B cell (primary cell): ENCODE data around the gene ITSN1. TPM values are rescaled to one million over a fixed set of nuclear protein-coding genes. Genes with fewer than 3 reads are reported as not detected.
A peak's percentile ranks its signal among the peaks of the same experiment; 100 is the strongest.

Experiments used
- ATAC-seq: fragments of 200-7000 bp; cut with Tn5 transposase; one replicate; pipeline ENCODE4 v1.10.0; 2021; ENCODE audit warnings: low read depth, mild to moderate bottlenecking, moderate number of reproducible peaks, moderate library complexity
- CTCF ChIA-PET: fragments of 350-600 bp; sonication (Branson Sonifier 250); formaldehyde crosslinking; loops from one replicate; lab custom pipeline; 2021; ENCODE audit warnings: antibody characterized with exemption, inconsistent platforms; lab: Charles Lee
- POLR2A ChIA-PET: fragments of 350-600 bp; sonication (Branson Sonifier 250); formaldehyde crosslinking; loops from one replicate; lab custom pipeline; 2021; ENCODE audit warnings: antibody characterized with exemption; lab: Charles Lee
- DNase-seq: peaks from one replicate; pipeline ENCODE4 v3.0.0; 2013
- H2AFZ ChIP-seq: 2 replicates; pipeline ENCODE4 v1.6.1; 2012; ENCODE audit warnings: mild to moderate bottlenecking, low read depth, low read length; ENCODE audit not compliant: insufficient read depth, poor library complexity, severe bottlenecking
- H3K27ac ChIP-seq, 2 donors: 1 replicate in 1 of 2; 2 replicates in 1 of 2; pipeline ENCODE4 v1.5.1; 2012 to 2013; ENCODE audit warnings: low read length in 2 of 2, mild to moderate bottlenecking in 2 of 2, moderate library complexity in 1 of 2
- H3K27me3 ChIP-seq, 4 experiments: fragments of 200-600 bp in 1 of 4; sonication (generic) in 1 of 4; replicated peaks in 1 of 4; 1 replicate in 2 of 4; 2 replicates in 2 of 4; pipeline versions ENCODE4 v1.6.1 to v1.7.0; 2013 to 2016; ENCODE audit warnings: low read length in 3 of 4, mild to moderate bottlenecking in 2 of 4, mixed read lengths in 1 of 4, moderate library complexity in 1 of 4; ENCODE audit not compliant: insufficient read depth in 4 of 4, control insufficient read depth in 3 of 4; ENCODE audit errors: control extremely low read depth in 1 of 4
- H3K36me3 ChIP-seq, 2 experiments: replicated peaks in 1 of 2; 1 replicate in 1 of 2; 2 replicates in 1 of 2; pipeline versions ENCODE4 v1.6.1 to v1.7.1; 2013; ENCODE audit warnings: low read length in 1 of 2; ENCODE audit not compliant: insufficient read depth in 2 of 2, control insufficient read depth in 1 of 2; ENCODE audit errors: control extremely low read depth in 1 of 2, extremely low read depth in 1 of 2
- H3K4me1 ChIP-seq, 2 donors: fragments of 200-600 bp in 1 of 2; sonication (generic) in 1 of 2; 1 replicate in 1 of 2; 2 replicates in 1 of 2; pipeline versions ENCODE4 v1.5.1 to v1.6.1; 2013 to 2017; ENCODE audit warnings: low read length in 2 of 2; ENCODE audit not compliant: control insufficient read depth in 2 of 2, insufficient read depth in 2 of 2
- H3K4me2 ChIP-seq: replicated peaks from 2 replicates; pipeline ENCODE3; 2012; ENCODE audit warnings: mild to moderate bottlenecking, low read depth, low read length; ENCODE audit not compliant: poor library complexity, severe bottlenecking
- H3K4me3 ChIP-seq, 5 experiments: fragments of 200-600 bp in 1 of 5; sonication (generic) in 1 of 5; 1 replicate in 3 of 5; 2 replicates in 2 of 5; pipeline versions ENCODE4 v1.5.1 to v1.7.0; 2011 to 2016; ENCODE audit warnings: low read length in 4 of 5, mild to moderate bottlenecking in 4 of 5, low read depth in 2 of 5, control low read depth in 1 of 5, moderate library complexity in 1 of 5; ENCODE audit not compliant: insufficient read depth in 1 of 5; ENCODE audit errors: control extremely low read depth in 1 of 5, extremely low read depth in 1 of 5
- H3K79me2 ChIP-seq: fragments of 200-600 bp; sonication (generic); one replicate; pipeline ENCODE4 v1.6.0; 2016; ENCODE audit warnings: low read length; ENCODE audit not compliant: control insufficient read depth, insufficient read depth
- H3K9ac ChIP-seq: fragments of 200-600 bp; sonication (generic); 2 replicates; pipeline ENCODE4 v1.6.1; 2017; ENCODE audit warnings: mild to moderate bottlenecking, low read length, moderate library complexity
- H3K9me3 ChIP-seq, 3 donors: one replicate each; pipeline versions ENCODE4 v1.6.1 to v1.7.1; 2013; ENCODE audit warnings: low read length in 2 of 3; ENCODE audit not compliant: control insufficient read depth in 2 of 3, insufficient read depth in 1 of 3; ENCODE audit errors: control extremely low read depth in 1 of 3
- H4K20me1 ChIP-seq: 2 replicates; pipeline ENCODE4 v1.6.0; 2012; ENCODE audit warnings: mild to moderate bottlenecking, low read length; ENCODE audit not compliant: insufficient read depth, control insufficient read depth, poor library complexity, severe bottlenecking
- H3K27ac Mint-ChIP-seq: one replicate; pipeline ENCODE4 v1.8.0; 2021; ENCODE audit warnings: mixed read lengths
- H3K27me3 Mint-ChIP-seq: one replicate; pipeline ENCODE4 v1.8.0; 2021; ENCODE audit warnings: mixed read lengths
- H3K4me1 Mint-ChIP-seq: one replicate; pipeline ENCODE4 v1.8.0; 2021; ENCODE audit warnings: mixed read lengths
- H3K4me3 Mint-ChIP-seq: one replicate; pipeline ENCODE4 v1.8.0; 2021; ENCODE audit warnings: mixed read lengths
- H3K9me3 Mint-ChIP-seq: one replicate; pipeline ENCODE4 v1.8.0; 2022; ENCODE audit warnings: mixed read lengths; ENCODE audit not compliant: insufficient read depth
- EZH2 ChIP-seq: IDR thresholded peaks from 2 replicates; pipeline ENCODE4 v1.6.1; 2012; ENCODE audit warnings: borderline replicate concordance, low read depth, mild to moderate bottlenecking, moderate library complexity, low read length; ENCODE audit not compliant: insufficient read depth, poor library complexity, severe bottlenecking
- WGBS: methylation state at CpG from one replicate; pipeline ENCODE4 v1.1.5; 2013; ENCODE audit warnings: missing lambda C conversion rate; ENCODE audit not compliant: insufficient coverage; 5-methylcytosine and 5-hydroxymethylcytosine counted together
- intact Hi-C: fragments of 100-400 bp; cut with micrococcal nuclease; formaldehyde crosslinking; loops from one replicate; pipeline ENCODE4 v1.10.0; 2022
- polyA plus RNA-seq: library from polyadenylated mRNA; depleted of rRNA; stranded (reverse); fragments of >200 nt; gene quantifications from 2 replicates; pipeline ENCODE4 v1.2.3, GENCODE V29; 2012
- total RNA-seq, 2 donors: library from RNA; stranded (reverse); fragments of 120-200 nt in 1 of 2; gene quantifications; 1 replicate in 1 of 2; 2 replicates in 1 of 2; pipeline versions ENCODE4 v1.2.3 to v1.2.4, GENCODE V29; 2013 to 2022
- TF ChIP-seq, protein P1 (sequence below): fragments of 200-600 bp; IDR thresholded peaks from one replicate; pipeline ENCODE4 v1.8.0; 2022; ENCODE audit warnings: antibody characterized with exemption, mild to moderate bottlenecking

The ITSN1 gene
- total and polyA plus RNA-seq, 2 donors (not counting 1 experiment from before 2014, with no cell fraction given): 0.31 to 2.4 TPM

DNA sequence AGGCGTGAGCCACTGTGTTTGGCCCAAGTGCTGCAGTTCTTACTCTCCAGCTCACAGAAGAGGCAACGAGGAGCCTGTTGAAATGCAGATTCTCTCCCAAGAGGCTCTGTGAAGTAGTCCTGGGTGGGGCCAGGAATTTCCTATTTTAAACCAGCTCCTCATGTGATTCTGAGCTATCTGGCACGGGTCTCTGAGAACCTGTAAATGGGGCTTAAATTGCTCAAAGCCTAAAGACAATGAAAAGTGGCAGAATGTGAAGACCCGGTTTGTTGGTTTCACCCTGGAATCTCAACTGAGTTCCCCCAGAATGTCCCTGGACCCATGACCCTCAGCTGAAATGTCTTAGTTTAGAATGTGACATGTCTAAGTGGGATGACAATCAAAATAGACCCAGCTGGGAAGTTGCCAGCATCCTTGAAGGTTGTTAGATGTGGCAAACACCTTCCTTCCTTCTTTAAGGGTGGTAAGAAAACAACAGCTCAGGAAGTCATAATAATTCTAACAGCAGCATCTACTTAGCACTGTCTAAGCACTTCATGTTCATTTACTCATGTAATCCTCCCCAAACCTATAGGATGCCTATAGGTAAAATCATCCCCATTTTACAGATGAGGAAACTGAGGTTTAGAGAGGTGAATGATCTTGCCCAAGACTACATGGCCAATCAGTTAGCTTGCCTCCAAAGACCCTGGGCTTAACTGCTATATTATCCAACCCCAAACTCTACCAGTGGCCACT is 294.2 kb downstream of the ITSN1 start:
- no peaks in the 10 kb centered on the region for H3K9me3 Mint-ChIP-seq
- DNase-seq (no peak), ATAC-seq (no peak)
- Histone ChIP-seq H3K79me2 (no peaks in the 10 kb centered on the region), H3K36me3 (no peaks in the 10 kb centered on the region), H2AFZ (no peak overlapping the region), H3K4me2 (no peak overlapping the region), H3K4me3 (no peak overlapping the region), H3K27ac (no peak overlapping the region), H3K4me1 (peaks cover 6 to 25% of the 10 kb centered on the region in 2 donors), H3K9ac (no peak overlapping the region), H3K9me3 (no peaks in the 10 kb centered on the region), H4K20me1 (no peaks in the 10 kb centered on the region), H3K27me3 (no peaks in the 10 kb centered on the region)
- H3K4me1 Mint-ChIP-seq: peaks cover 19% of the 10 kb centered on the region
- POLR2A ChIA-PET: no interaction called here
- H3K27me3 Mint-ChIP-seq: no peaks in the 10 kb centered on the region
- WGBS: 59% methylated on average over 3 of the region's 4 CpGs
- no peak overlapping the region for H3K4me3 Mint-ChIP-seq
- no peak for TF ChIP-seq EZH2
- TF ChIP-seq, protein P1, sequence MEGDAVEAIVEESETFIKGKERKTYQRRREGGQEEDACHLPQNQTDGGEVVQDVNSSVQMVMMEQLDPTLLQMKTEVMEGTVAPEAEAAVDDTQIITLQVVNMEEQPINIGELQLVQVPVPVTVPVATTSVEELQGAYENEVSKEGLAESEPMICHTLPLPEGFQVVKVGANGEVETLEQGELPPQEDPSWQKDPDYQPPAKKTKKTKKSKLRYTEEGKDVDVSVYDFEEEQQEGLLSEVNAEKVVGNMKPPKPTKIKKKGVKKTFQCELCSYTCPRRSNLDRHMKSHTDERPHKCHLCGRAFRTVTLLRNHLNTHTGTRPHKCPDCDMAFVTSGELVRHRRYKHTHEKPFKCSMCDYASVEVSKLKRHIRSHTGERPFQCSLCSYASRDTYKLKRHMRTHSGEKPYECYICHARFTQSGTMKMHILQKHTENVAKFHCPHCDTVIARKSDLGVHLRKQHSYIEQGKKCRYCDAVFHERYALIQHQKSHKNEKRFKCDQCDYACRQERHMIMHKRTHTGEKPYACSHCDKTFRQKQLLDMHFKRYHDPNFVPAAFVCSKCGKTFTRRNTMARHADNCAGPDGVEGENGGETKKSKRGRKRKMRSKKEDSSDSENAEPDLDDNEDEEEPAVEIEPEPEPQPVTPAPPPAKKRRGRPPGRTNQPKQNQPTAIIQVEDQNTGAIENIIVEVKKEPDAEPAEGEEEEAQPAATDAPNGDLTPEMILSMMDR: no peak
- CTCF ChIA-PET: interaction anchor here (0.7 to 2.9 kb wide), 3 partner anchors 13 to 426 kb away, joined by 3 to 15 read pairs (median 5); no protein-coding TSS in a partner anchor
- intact Hi-C loops: no loop called here
- no peak overlapping the region for H3K27ac Mint-ChIP-seq

DNA sequence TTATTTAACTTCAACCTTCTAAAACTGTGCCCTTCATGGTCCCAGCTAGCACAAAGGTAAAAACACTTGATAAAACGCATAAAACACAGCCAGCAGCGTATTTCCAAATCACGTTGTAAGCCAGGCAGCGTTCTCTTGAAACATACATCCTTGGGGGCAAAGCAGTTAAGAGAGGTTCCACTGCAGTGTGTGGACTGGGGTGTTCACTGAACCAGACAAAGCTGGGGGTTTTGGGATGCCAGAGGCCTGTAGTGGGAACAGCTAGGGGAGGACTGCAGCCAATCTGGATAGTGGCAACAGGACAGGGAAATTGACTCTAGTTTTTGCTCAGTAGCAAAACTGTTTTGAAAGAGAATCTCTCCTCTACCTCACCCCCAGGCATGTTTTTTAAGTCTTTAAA is 294.8 kb downstream of the ITSN1 start:
- H4K20me1 ChIP-seq: no peaks in the 10 kb centered on the region
- H3K36me3 ChIP-seq: no peaks in the 10 kb centered on the region
- ATAC-seq (no peak), DNase-seq (no peak)
- no peak overlapping the region for H3K27ac ChIP-seq
- H3K4me3 Mint-ChIP-seq: no peak overlapping the region
- H3K9ac ChIP-seq: no peak overlapping the region
- H3K27me3 ChIP-seq: no peaks in the 10 kb centered on the region
- intact Hi-C loops: no loop called here
- no peaks in the 10 kb centered on the region for H3K79me2 ChIP-seq
- H3K27me3 Mint-ChIP-seq: no peaks in the 10 kb centered on the region
- TF ChIP-seq, protein P1: no peak
- TF ChIP-seq EZH2: no peak
- H3K9me3 Mint-ChIP-seq: no peaks in the 10 kb centered on the region
- H3K4me1 Mint-ChIP-seq: peaks cover 13% of the 10 kb centered on the region
- WGBS: 96% methylated on average over 4 of the region's 4 CpGs
- no peaks in the 10 kb centered on the region for H3K9me3 ChIP-seq
- H2AFZ ChIP-seq: no peak overlapping the region
- peak overlapping the region; percentile 20 for H3K27ac Mint-ChIP-seq
- CTCF ChIA-PET: interaction anchor here (1.0 to 5.5 kb wide), 4 partner anchors 13 to 425 kb away, joined by 3 to 39 read pairs (median 9); no protein-coding TSS in a partner anchor
- POLR2A ChIA-PET: no interaction called here
- peaks cover 5 to 20% of the 10 kb centered on the region in 2 donors for H3K4me1 ChIP-seq
- H3K4me3 ChIP-seq: no peak overlapping the region
- no peak overlapping the region for H3K4me2 ChIP-seq
